HEK293 (cell line): ENCODE measurements around the gene B4GAT1.
A peak's percentile ranks its signal among the peaks of the same experiment; 100 is the strongest.

Experiments used
- CTCF ChIA-PET: fragments of 350-600 bp; formaldehyde crosslinking; extraction: SDS; loops from one replicate; lab custom pipeline; 2021; ENCODE audit warnings: antibody characterized with exemption; lab: Yijun Ruan, JAX
- POLR2A ChIA-PET: fragments of 300-600 bp; formaldehyde crosslinking; extraction: SDS; loops from one replicate; lab custom pipeline; 2020; ENCODE audit warnings: antibody characterized with exemption, inconsistent platforms; lab: Yijun Ruan, JAX
- H3K27ac ChIP-seq: fragments of 200-500 bp; sonication (Bioruptor generic); 2 replicates; pipeline ENCODE4 v1.5.1; 2014; ENCODE audit warnings: low read depth, low read length, control low read depth, inconsistent platforms; ENCODE audit errors: extremely low read depth
- H3K36me3 ChIP-seq, 2 experiments: fragments of 200-500 bp in 1 of 2; sonication (Bioruptor generic) in 1 of 2; 1 replicate in 1 of 2; 2 replicates in 1 of 2; pipeline ENCODE4 v1.5.1; 2014 to 2017; ENCODE audit warnings: inconsistent platforms in 2 of 2, low read length in 2 of 2; ENCODE audit not compliant: control insufficient read depth in 2 of 2, insufficient read depth in 1 of 2
- H3K4me1 ChIP-seq: fragments of 200-500 bp; sonication (Bioruptor generic); 2 replicates; pipeline ENCODE4 v1.5.1; 2014; ENCODE audit warnings: mild to moderate bottlenecking, low read length, inconsistent platforms; ENCODE audit not compliant: control insufficient read depth, insufficient read depth
- H3K4me3 ChIP-seq: 2 replicates; pipeline ENCODE4 v1.5.1; 2011; ENCODE audit warnings: low read depth, mild to moderate bottlenecking, control low read depth, low read length, moderate library complexity
- H3K9me3 ChIP-seq: fragments of 200-500 bp; sonication (Bioruptor generic); 2 replicates; pipeline ENCODE4 v1.5.1; 2014; ENCODE audit warnings: low read depth, low read length, inconsistent platforms; ENCODE audit not compliant: control insufficient read depth, insufficient read depth
- GLI2 ChIP-seq: fragments of 450-650 bp; formaldehyde crosslinking; IDR thresholded peaks from 2 replicates; pipeline ENCODE4; 2017; ENCODE audit warnings: missing biosample characterization, missing genetic modification characterization, low read depth, borderline replicate concordance
- KLF10 ChIP-seq: fragments of 450-650 bp; IDR thresholded peaks from 2 replicates; pipeline ENCODE4 v1.5.1; 2018; ENCODE audit warnings: missing biosample characterization, mild to moderate bottlenecking, missing genetic modification characterization
- KLF7 ChIP-seq: fragments of 450-650 bp; formaldehyde crosslinking; IDR thresholded peaks from 2 replicates; pipeline ENCODE4 v1.5.1; 2016; ENCODE audit warnings: missing biosample characterization, missing genetic modification characterization, borderline replicate concordance
- MEIS1 ChIP-seq: sonication (generic); formaldehyde crosslinking; IDR thresholded peaks from 2 replicates; pipeline ENCODE4 v1.8.1; 2022; ENCODE audit warnings: missing genetic modification reagents, mild to moderate bottlenecking, borderline replicate concordance
- PRDM10 ChIP-seq: fragments of 450-650 bp; formaldehyde crosslinking; IDR thresholded peaks from 2 replicates; pipeline ENCODE4 v1.5.1; 2016; ENCODE audit warnings: missing biosample characterization, missing genetic modification characterization
- SETDB1 ChIP-seq: IDR thresholded peaks from one replicate; pipeline ENCODE4 v1.6.1; 2017; ENCODE audit warnings: mild to moderate bottlenecking, low read length, moderate library complexity, mixed read lengths; ENCODE audit not compliant: insufficient read length
- TSHZ1 ChIP-seq: fragments of 450-650 bp; formaldehyde crosslinking; IDR thresholded peaks from 2 replicates; pipeline ENCODE4 v1.5.1; 2016; ENCODE audit warnings: missing biosample characterization, missing genetic modification characterization, borderline replicate concordance
- ZFP41 ChIP-seq: fragments of 450-650 bp; formaldehyde crosslinking; IDR thresholded peaks from 2 replicates; pipeline ENCODE4 v1.5.1; 2016; ENCODE audit warnings: missing biosample characterization, missing genetic modification characterization, borderline replicate concordance
- ZNF138 ChIP-seq: fragments of 450-650 bp; formaldehyde crosslinking; IDR thresholded peaks from 2 replicates; pipeline ENCODE4 v1.5.1; 2016; ENCODE audit warnings: missing biosample characterization, missing genetic modification characterization, borderline replicate concordance
- ZNF221 ChIP-seq: fragments of 450-650 bp; formaldehyde crosslinking; IDR thresholded peaks from 2 replicates; pipeline ENCODE4 v1.5.1; 2017; ENCODE audit warnings: missing biosample characterization, missing genetic modification characterization, borderline replicate concordance
- ZNF362 ChIP-seq: fragments of 450-650 bp; formaldehyde crosslinking; IDR thresholded peaks from 2 replicates; pipeline ENCODE4 v1.5.1; 2016; ENCODE audit warnings: missing biosample characterization, missing genetic modification characterization
- ZNF48 ChIP-seq: fragments of 450-650 bp; formaldehyde crosslinking; IDR thresholded peaks from 2 replicates; pipeline ENCODE4 v1.5.1; 2016; ENCODE audit warnings: missing biosample characterization, missing genetic modification characterization
- ZNF560 ChIP-seq: fragments of 450-650 bp; formaldehyde crosslinking; IDR thresholded peaks from 2 replicates; pipeline ENCODE4 v1.5.1; 2017; ENCODE audit warnings: missing biosample characterization, missing genetic modification characterization, borderline replicate concordance
- ZNF660 ChIP-seq: fragments of 450-650 bp; IDR thresholded peaks from 2 replicates; pipeline ENCODE4 v1.5.1; 2018; ENCODE audit warnings: missing biosample characterization, mild to moderate bottlenecking, missing genetic modification characterization
- ZNF791 ChIP-seq: fragments of 450-650 bp; formaldehyde crosslinking; IDR thresholded peaks from 2 replicates; pipeline ENCODE4 v1.5.1; 2016; ENCODE audit warnings: missing biosample characterization, missing genetic modification characterization
- ZNF792 ChIP-seq: fragments of 450-650 bp; formaldehyde crosslinking; IDR thresholded peaks from 2 replicates; pipeline ENCODE4 v1.5.1; 2016; ENCODE audit warnings: missing biosample characterization, missing genetic modification characterization
- ZSCAN4 ChIP-seq: fragments of 450-650 bp; formaldehyde crosslinking; IDR thresholded peaks from 2 replicates; pipeline ENCODE4 v1.5.1; 2017; ENCODE audit warnings: missing biosample characterization, missing genetic modification characterization

Gene B4GAT1

GRCh38 chr11:66341502-66342126 is 5.8 kb downstream of the B4GAT1 start:
- CTCF ChIA-PET = interaction anchor here (1.0 kb wide), 2 partner anchors 31 to 48 kb away, joined by 3 to 4 read pairs; no protein-coding TSS in a partner anchor
- H3K27ac ChIP-seq = no peak overlapping the region
- TF ChIP-seq ZFP41 (tag by site-specific recombination) (no peak), ZSCAN4 (tag by site-specific recombination) (peak; percentile 88)
- POLR2A ChIA-PET = no interaction called here
- H3K9me3 ChIP-seq = no peaks in the 10 kb centered on the region
- H3K4me1 ChIP-seq = no peaks in the 10 kb centered on the region
- peaks cover 0 to 66% of the 10 kb centered on the region in 2 experiments; a peak in 2 of 3 replicates for H3K36me3 ChIP-seq
- H3K4me3 ChIP-seq = no peak overlapping the region

- no peak overlapping the region for H3K4me3 ChIP-seq
- H3K36me3 ChIP-seq = peaks cover 0 to 66% of the 10 kb centered on the region in 2 experiments; a peak in 2 of 3 replicates
- H3K27ac ChIP-seq = no peak overlapping the region
- TF ChIP-seq ZNF362 = no peak
- no peak for TF ChIP-seq KLF7 (tag by site-specific recombination)
- no peak for TF ChIP-seq ZNF138 (tag by site-specific recombination)
- TF ChIP-seq ZNF660 = no peak
- TF ChIP-seq SETDB1 = no peak
- TF ChIP-seq KLF10 = no peak
- TF ChIP-seq ZNF791 (tag by site-specific recombination) = no peak
- TF ChIP-seq ZNF560 (tag by site-specific recombination) = no peak
- TF ChIP-seq ZNF221 (tag by site-specific recombination) = no peak
- no peak for TF ChIP-seq TSHZ1
- no peak for TF ChIP-seq PRDM10 (tag by site-specific recombination)
- no peak for TF ChIP-seq MEIS1 (CRISPR knock-in tag)
- TF ChIP-seq GLI2 (tag by site-specific recombination) = no peak
- TF ChIP-seq ZNF792 (tag by site-specific recombination) = no peak
- no peak for TF ChIP-seq ZNF48 (tag by site-specific recombination)
- ChIA-PET CTCF (interaction anchor here (1.1 to 1.4 kb wide), 2 partner anchors 12 to 29 kb away, joined by 4 to 6 read pairs; no protein-coding TSS in a partner anchor), POLR2A (no interaction called here)
- H3K9me3 ChIP-seq = no peaks in the 10 kb centered on the region
- H3K4me1 ChIP-seq = no peaks in the 10 kb centered on the region
Measured at GRCh38 chr11:66340596-66341501, 6.6 kb downstream of the B4GAT1 start.
